HepG2 (cell line): ENCODE measurements around the gene CCDC201. TPM values are rescaled to one million over a fixed set of nuclear protein-coding genes. Genes with fewer than 3 reads are reported as not detected.

Source experiments
- ATAC-seq: fragments of 200-7000 bp; cut with Tn5 transposase; 3 replicates; pipeline ENCODE4 v1.9.1; 2020; ENCODE audit warnings: mild to moderate bottlenecking, moderate library complexity
- BruUV-seq: library from RNA; stranded (reverse); fragments of 400-500 nt; replicated peaks from 2 replicates; lab custom pipeline; 2021; lab: Mats Ljungman, UMichigan
- CTCF ChIA-PET: fragments of 300-600 bp; formaldehyde crosslinking; extraction: SDS; loops from one replicate; lab custom pipeline; 2021; ENCODE audit warnings: low total read pairs, inconsistent platforms, low intra/inter-chr PET ratio; lab: Yijun Ruan, JAX
- POLR2A ChIA-PET: fragments of 350-600 bp; sonication (Branson Sonifier 250); formaldehyde crosslinking; loops from one replicate; lab custom pipeline; 2020; ENCODE audit warnings: antibody characterized with exemption, inconsistent platforms; lab: Yijun Ruan, JAX
- DNase-seq: peaks from one replicate; pipeline ENCODE4 v3.0.0-alpha.2; 2015; ENCODE audit warnings: low spot score
- FAIRE-seq: peaks from 3 replicates; lab custom pipeline; 2011; peaks lifted over from hg19 to GRCh38; lab: Jason Lieb, UNC
- H2AFZ ChIP-seq: one replicate; pipeline ENCODE4 v1.6.1; 2011; ENCODE audit warnings: low read length, inconsistent platforms
- H3K27ac ChIP-seq: fragments of 300-600 bp; 3 replicates; pipeline ENCODE4 v1.8.0; 2011; ENCODE audit warnings: mixed run types, mild to moderate bottlenecking, mixed read lengths, low read length, inconsistent platforms; ENCODE audit not compliant: insufficient read depth; ENCODE audit errors: extremely low read length
- H3K27me3 ChIP-seq, 2 experiments: fragments of 200-600 bp in 1 of 2; 2 replicates in 1 of 2; 3 replicates in 1 of 2; pipeline versions ENCODE4 v1.6.0 to v1.8.0; 2011; ENCODE audit warnings: low read length in 2 of 2, mild to moderate bottlenecking in 2 of 2, moderate library complexity in 2 of 2, inconsistent platforms in 1 of 2; ENCODE audit not compliant: insufficient read depth in 2 of 2, control insufficient read depth in 1 of 2
- H3K36me3 ChIP-seq, 2 experiments: fragments of 200-600 bp in 1 of 2; replicated peaks in 1 of 2; 2 replicates in 1 of 2; 3 replicates in 1 of 2; pipeline versions ENCODE4 v1.5.1 to v1.8.0; 2011; ENCODE audit warnings: low read length in 2 of 2, inconsistent platforms in 1 of 2; ENCODE audit not compliant: insufficient read depth in 2 of 2, control insufficient read depth in 1 of 2
- H3K4me1 ChIP-seq: 2 replicates; pipeline ENCODE4 v1.5.1; 2012; ENCODE audit warnings: low read length, inconsistent platforms; ENCODE audit not compliant: insufficient read depth
- H3K4me2 ChIP-seq: 2 replicates; pipeline ENCODE4 v1.6.0; 2011; ENCODE audit warnings: low read depth, low read length, inconsistent platforms
- H3K4me3 ChIP-seq, 3 experiments: fragments of 200-600 bp in 1 of 3; sonication (generic), shearing (Covaris generic) in 1 of 3; replicated peaks in 1 of 3; 2 replicates each; pipeline ENCODE4 v1.5.1; 2011 to 2016; ENCODE audit warnings: low read length in 3 of 3, inconsistent platforms in 2 of 3, low read depth in 2 of 3, mild to moderate bottlenecking in 2 of 3, control low read depth in 1 of 3, mixed read lengths in 1 of 3; ENCODE audit not compliant: insufficient read depth in 1 of 3
- H3K79me2 ChIP-seq: one replicate; pipeline ENCODE4 v1.6.1; 2011; ENCODE audit warnings: low read length, inconsistent platforms; ENCODE audit not compliant: insufficient read depth
- H3K9ac ChIP-seq: 2 replicates; pipeline ENCODE4 v1.6.0; 2011; ENCODE audit warnings: mild to moderate bottlenecking, low read depth, low read length, inconsistent platforms; ENCODE audit not compliant: insufficient read depth
- H3K9me3 ChIP-seq: 2 replicates; pipeline ENCODE4 v1.5.1; 2012; ENCODE audit warnings: mild to moderate bottlenecking, low read length
- H4K20me1 ChIP-seq: 2 replicates; pipeline ENCODE4 v1.6.0; 2011; ENCODE audit warnings: inconsistent platforms, mild to moderate bottlenecking, low read length, moderate library complexity; ENCODE audit not compliant: insufficient read depth
- CCAR2 ChIP-seq: fragments of 200-400 bp; formaldehyde crosslinking; optimal IDR thresholded peaks from 2 replicates; pipeline ENCODE3; 2018; ENCODE audit warnings: low read depth, mild to moderate bottlenecking, low read length, moderate library complexity
- HMG20A ChIP-seq: IDR thresholded peaks from 2 replicates; pipeline ENCODE4 v1.6.1; 2016; ENCODE audit warnings: borderline replicate concordance
- NFKBIZ ChIP-seq: IDR thresholded peaks from 2 replicates; pipeline ENCODE4 v1.6.1; 2018; ENCODE audit warnings: missing genetic modification reagents, missing compliant biosample characterization
- PBX2 ChIP-seq: IDR thresholded peaks from 2 replicates; pipeline ENCODE4 v1.6.1; 2016; ENCODE audit warnings: control low read depth
- RERE ChIP-seq: IDR thresholded peaks from 2 replicates; pipeline ENCODE4 v1.6.1; 2016; ENCODE audit warnings: low read depth, missing genetic modification reagents, missing compliant biosample characterization
- XBP1 ChIP-seq: sonication (generic); formaldehyde crosslinking; IDR thresholded peaks from 2 replicates; pipeline ENCODE4 v1.5.0; 2020; ENCODE audit warnings: missing genetic modification reagents
- ZFP90 ChIP-seq: sonication (generic); formaldehyde crosslinking; IDR thresholded peaks from 2 replicates; pipeline ENCODE4 v1.8.0; 2022; ENCODE audit warnings: missing genetic modification reagents, mild to moderate bottlenecking, inconsistent platforms, borderline replicate concordance
- ZNF713 ChIP-seq: sonication (generic); formaldehyde crosslinking; IDR thresholded peaks from 2 replicates; pipeline ENCODE4 v1.4.0; 2020; ENCODE audit warnings: mild to moderate bottlenecking, missing genetic modification reagents
- WGBS: methylation state at CpG from one replicate; pipeline ENCODE4 v1.1.6; 2017; ENCODE audit warnings: low lambda C conversion rate; 5-methylcytosine and 5-hydroxymethylcytosine counted together
- in situ Hi-C: cut with HindIII; loops from 2 replicates; pipeline ENCODE4 v1.10.0; 2017; ENCODE audit warnings: low pct_unique_long_range_greater_than_20kb; ENCODE audit not compliant: extremely low pct_ligation_motif_present
- intact Hi-C: fragments of 100-400 bp; cut with micrococcal nuclease; formaldehyde crosslinking; loops from one replicate; pipeline ENCODE4 v1.10.0; 2022; ENCODE audit not compliant: unreplicated experiment
- polyA plus RNA-seq, 8 experiments: library from polyadenylated mRNA; depleted of rRNA in 3 of 8; stranded (reverse) in 7 of 8; unstranded in 1 of 8; fragments of >200 nt; fragmentation: Illumina TruSeq in 4 of 8; extraction: Trizol in 4 of 8; gene quantifications; 2 replicates each; pipeline versions ENCODE4 v1.2.1 to v1.2.3, GENCODE V29; 2011 to 2016; ENCODE audit warnings: low read depth in 4 of 8, missing spikeins in 1 of 8, mixed read lengths in 1 of 8; ENCODE audit not compliant: insufficient read depth in 1 of 8
- total RNA-seq, 5 experiments: library from RNA; depleted of rRNA; stranded (reverse); fragments of >200 nt; fragmentation: Illumina TruSeq; extraction: Trizol; gene quantifications; 2 replicates each; pipeline ENCODE4 v1.2.3, GENCODE V29; 2016; ENCODE audit warnings: low read depth in 1 of 5

The CCDC201 gene
- total and polyA plus RNA-seq, 2 of the 13 experiments (the other 11 are each of a cell fraction or from before 2014, with no cell fraction given), result 0.92 TPM; not detected in 1

GRCh38 chr7:45894665-45895062, 21.8 kb upstream of the CCDC201 start (continued):
- TF ChIP-seq RERE (CRISPR knock-in tag) (no peak), NFKBIZ (CRISPR knock-in tag) (no peak), HMG20A (CRISPR knock-in tag) (no peak)

GRCh38 chr7:45893996-45894664, 21.2 kb upstream of the CCDC201 start:
- Histone ChIP-seq H3K4me1 (peaks cover 45% of the 10 kb centered on the region), H3K9ac (no peak overlapping the region), H2AFZ (no peak overlapping the region), H3K4me2 (peak overlapping the region; percentile 5; the same call in 1 of the 2 replicates), H4K20me1 (peaks cover 38% of the 10 kb centered on the region), H3K36me3 (peaks cover 0 to 18% of the 10 kb centered on the region in 2 experiments; a peak in 4 of 5 replicates), H3K4me3 (no peak overlapping the region), H3K9me3 (no peaks in the 10 kb centered on the region), H3K27me3 (no peaks in the 10 kb centered on the region), H3K79me2 (no peaks in the 10 kb centered on the region), H3K27ac (peak overlapping the region; percentile 59)
- CTCF ChIA-PET, result interaction anchor here (1.4 kb wide), 1 partner anchor 22 kb away, joined by 3 read pairs; no protein-coding TSS in a partner anchor
- in situ Hi-C loops (no loop called here), intact Hi-C loops (no loop called here)
- no peak for DNase-seq
- POLR2A ChIA-PET, result interaction anchor here (0.6 to 7.2 kb wide), 7 partner anchors 8 to 30 kb away, joined by 3 to 118 read pairs (median 5); partner anchors contain the start of genes CCDC201 and IGFBP3
- peak; percentile 74 for ATAC-seq
- FAIRE-seq, result no peak
- no TSS peak for BruUV-seq
- 8% methylated on average over 4 of the region's 4 CpGs for WGBS
- TF ChIP-seq PBX2 (peak; percentile 32; the same call in 1 of the 2 replicates), ZFP90 (CRISPR knock-in tag) (0 out of 2 replicates have a peak, but pooled peaks have one; percentile 3), XBP1 (peak; percentile 7; the same call in 1 of the 2 replicates), CCAR2 (no peak), ZNF713 (CRISPR knock-in tag) (peak; percentile 12; the same call in 1 of the 2 replicates)
